ENCODE measurements around the gene AGFG1.
"Not testable (repeated sequence)": the region's sequence is repeated elsewhere in the genome, so short reads cannot be mapped to it uniquely, and the experiment has no call there.

Gene AGFG1

DNA sequence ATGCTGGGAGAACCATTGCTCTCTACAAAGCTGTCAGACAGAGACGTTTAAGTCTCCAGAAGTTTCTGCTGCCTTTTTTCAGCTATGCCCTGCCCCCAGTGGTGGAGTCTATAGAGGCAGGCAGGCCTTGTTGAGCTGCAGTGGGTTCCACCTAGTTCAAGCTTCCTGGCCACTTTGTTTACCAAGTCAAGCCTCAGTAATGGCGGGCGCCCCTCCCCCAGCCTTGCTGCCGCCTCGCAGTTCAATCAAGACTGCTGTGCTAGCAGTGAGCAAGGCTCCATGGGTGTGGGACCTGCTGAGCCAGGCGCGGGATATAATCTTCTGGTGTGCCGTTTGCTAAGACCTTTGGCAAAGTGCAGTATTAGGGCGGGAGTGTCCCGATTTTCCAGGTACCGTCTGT, 74.0 kb downstream of the AGFG1 start:
- DNase-seq = no peak

GRCh38 chr2:227551836-227552235, 79.9 kb downstream of the AGFG1 start:
- no peak for DNase-seq

DNA sequence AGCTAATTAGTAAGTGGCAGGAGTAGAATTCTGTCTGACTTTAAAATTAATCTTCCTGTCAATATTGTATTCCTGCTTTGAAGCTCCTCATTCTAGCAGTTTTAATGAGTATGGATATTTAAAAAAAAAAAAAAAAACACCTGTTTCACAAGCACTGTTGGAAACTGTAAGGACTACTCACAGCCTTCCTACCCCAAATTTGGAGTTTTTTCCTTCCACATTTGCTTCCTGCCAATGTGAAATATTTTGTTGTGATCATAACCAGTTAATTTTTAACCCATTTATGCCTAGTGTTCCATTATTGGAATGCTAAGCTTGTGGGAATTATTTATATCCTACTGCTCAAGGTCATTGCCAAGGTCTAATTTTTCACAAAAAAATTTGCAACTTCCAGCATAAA, 90.6 kb downstream of the AGFG1 start:
- DNase-seq = no peak

GRCh38 chr2:227565080-227565479, 93.1 kb downstream of the AGFG1 start:
- DNase-seq = no peak

GRCh38 chr2:227566012-227566411, 94.1 kb downstream of the AGFG1 start:
- DNase-seq = no peak

DNA sequence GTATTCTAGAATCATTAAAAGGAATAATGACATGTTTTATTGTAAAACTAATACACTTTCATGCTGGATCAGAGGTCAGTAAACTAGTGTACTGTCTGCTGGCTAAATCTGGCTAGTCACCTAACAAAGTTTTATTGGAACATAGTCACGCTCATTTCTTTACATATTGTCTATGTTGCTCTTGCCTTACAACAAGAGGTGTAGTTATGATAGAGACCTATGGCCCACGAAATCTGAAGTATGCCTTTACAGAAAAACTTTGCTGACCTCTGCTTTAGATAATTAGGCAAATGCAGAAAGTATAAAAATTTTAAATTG, 96.9 kb downstream of the AGFG1 start:
- no peak for DNase-seq

DNA sequence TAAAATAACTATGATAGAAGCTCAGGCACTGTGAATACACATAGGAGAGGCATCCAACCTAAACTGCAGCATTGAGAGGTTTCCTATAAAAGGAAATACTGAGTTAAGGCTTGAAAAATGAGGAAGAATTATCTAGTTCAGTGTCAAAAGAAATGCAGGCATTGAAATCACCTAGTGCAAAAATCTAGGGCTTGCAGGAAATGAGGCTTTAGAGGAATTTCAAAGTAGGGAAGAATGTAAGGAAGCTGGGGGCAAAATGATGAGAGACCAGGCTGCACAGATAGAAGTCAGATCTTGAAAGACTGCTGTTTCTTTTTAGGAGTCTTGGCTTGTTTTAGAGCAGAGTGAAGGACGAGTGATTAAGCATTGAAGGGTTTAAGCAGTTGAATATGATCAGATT, 98.7 kb downstream of the AGFG1 start:
- DNase-seq = no peak

GRCh38 chr2:227576110-227576509, 104.2 kb downstream of the AGFG1 start:
- no peak for DNase-seq

DNA sequence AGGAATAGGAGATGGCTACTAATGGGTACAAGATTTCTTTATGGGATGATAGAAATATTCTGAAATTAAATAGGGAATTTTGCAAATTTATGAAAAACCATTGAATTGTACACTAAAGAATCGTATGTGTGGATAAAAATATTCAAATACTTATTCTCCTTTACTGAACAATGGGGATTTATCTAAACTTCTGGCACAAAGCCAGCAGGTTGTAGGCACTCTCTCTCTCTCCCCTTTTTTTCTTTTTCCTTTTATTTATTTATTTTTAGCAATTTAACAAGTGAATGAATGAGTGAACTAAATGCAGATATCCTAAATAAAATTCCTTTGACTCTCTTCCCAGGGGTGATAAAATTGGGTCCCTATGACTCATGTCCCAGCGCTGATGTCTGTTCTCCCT, 104.9 kb downstream of the AGFG1 start:
- no peak for DNase-seq

- DNase-seq = no peak
These were observed 105.6 kb downstream of the AGFG1 start for GRCh38 chr2:227577555-227577954.

DNA sequence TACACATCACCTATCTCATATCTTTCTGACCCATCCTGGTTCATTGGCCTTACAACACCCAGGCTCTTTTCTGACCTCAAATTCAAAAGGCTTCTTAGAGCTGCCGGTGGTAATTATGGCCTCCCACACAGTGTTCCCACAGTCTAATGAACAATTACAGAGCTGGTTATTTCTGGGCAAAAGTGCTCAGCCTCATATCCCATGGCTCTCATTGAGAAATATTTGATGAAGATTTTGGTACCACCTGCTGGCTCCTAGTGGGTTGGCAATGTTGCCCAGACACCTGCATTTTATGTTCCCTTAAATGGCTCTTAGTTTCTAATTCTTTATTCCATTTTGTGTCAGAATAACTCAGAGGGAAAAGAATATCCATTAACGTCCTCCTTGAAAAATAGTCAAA, 106.7 kb downstream of the AGFG1 start:
- DNase-seq = no peak

DNA sequence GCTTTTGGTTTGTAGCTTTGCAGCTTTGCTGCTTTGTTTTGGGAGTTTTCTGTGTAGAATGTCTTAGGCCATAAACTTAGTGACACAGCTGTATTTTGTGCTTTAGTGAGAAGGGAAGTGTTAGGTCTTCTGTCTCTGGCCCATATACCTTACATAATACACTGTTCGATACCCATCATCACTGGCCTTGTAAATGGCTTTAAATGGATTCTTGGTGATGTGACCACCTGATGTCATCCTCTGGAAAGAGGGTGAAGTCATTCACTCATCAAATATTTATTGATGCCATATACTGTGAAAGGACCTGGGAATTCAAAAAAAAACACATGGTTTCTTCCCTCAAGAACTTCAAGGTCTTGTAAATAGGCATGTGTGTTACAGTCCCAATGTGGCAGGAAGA, 107.8 kb downstream of the AGFG1 start:
- no peak for DNase-seq

DNA sequence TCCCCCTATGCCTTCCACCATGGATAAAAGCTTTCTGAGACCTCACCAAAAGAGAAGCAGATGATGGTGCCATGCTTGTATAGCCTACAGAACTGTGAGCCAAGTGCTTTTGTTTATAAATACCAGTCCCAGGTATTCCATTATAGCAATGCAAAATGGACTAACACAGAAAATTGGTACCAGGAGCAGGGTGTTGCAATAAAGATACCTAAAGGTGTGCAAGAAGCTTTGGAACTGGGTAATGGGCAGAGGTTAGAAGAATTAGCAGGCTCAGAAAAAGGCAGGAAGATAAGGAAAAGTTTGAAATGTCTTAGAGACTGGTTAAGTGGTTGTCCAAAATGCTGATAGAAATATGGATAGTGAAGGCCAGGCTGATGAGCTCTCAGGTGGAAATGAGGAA, 110.4 kb downstream of the AGFG1 start:
- DNase-seq = no peak

GRCh38 chr2:227592694-227593387, 120.9 kb downstream of the AGFG1 start:
- no peak for DNase-seq

GRCh38 chr2:227595797-227596196, 123.8 kb downstream of the AGFG1 start:
- no peak for DNase-seq

- no peak for DNase-seq
These were observed 125.1 kb downstream of the AGFG1 start for GRCh38 chr2:227597036-227597435.

DNA sequence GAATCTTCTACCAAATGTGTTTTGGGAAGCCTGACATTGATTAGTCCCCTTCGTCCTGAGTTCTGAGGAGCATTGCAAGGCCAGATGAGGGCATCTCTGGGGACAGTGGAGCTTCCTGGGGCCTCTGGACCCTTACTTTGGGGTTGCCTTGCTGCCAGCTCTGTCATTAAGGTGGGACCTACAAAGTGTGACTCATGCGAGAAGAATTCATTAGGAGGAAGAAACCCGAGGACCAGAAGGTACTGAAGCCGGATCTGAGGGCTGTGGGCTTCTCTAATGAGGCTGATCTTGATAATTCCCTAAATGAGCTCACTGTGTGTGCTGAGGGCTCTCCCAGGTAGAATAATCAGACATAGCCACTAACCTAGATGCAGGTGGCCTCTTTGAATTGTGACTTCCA, 126.0 kb downstream of the AGFG1 start:
- no peak for DNase-seq

- not testable (repeated sequence) for DNase-seq
These were observed 127.0 kb downstream of the AGFG1 start, which contains the start of gene SCYGR2 for GRCh38 chr2:227598835-227599503. Gene SCYGR2, plus strand, starts transcription at chr2:227598893. Its CDS starts 0 bp downstream, at chr2:227598893.

GRCh38 chr2:227602358-227602757, 130.4 kb downstream of the AGFG1 start:
- DNase-seq = no peak

- DNase-seq = no peak
These were observed 134.5 kb downstream of the AGFG1 start for GRCh38 chr2:227606476-227606875.

DNA sequence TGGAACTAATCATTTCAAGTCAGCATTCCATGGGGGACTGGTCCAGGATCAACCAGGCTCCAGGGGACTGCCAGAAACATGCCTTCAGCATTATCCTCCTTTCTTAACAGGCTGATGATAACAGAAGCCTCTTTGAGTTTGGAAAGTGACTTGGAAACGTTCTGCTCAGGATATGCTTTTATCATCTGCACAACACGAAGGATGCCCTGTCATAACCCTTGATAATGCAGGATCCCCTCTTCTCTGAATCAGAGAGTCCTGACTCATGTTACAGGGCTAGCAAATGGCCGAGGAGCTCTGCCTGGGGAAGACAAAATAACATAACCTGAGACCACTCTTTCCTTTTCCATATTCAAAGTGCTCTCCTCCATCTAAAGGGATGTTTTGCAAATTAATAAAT, 136.0 kb downstream of the AGFG1 start:
- no peak for DNase-seq

DNA sequence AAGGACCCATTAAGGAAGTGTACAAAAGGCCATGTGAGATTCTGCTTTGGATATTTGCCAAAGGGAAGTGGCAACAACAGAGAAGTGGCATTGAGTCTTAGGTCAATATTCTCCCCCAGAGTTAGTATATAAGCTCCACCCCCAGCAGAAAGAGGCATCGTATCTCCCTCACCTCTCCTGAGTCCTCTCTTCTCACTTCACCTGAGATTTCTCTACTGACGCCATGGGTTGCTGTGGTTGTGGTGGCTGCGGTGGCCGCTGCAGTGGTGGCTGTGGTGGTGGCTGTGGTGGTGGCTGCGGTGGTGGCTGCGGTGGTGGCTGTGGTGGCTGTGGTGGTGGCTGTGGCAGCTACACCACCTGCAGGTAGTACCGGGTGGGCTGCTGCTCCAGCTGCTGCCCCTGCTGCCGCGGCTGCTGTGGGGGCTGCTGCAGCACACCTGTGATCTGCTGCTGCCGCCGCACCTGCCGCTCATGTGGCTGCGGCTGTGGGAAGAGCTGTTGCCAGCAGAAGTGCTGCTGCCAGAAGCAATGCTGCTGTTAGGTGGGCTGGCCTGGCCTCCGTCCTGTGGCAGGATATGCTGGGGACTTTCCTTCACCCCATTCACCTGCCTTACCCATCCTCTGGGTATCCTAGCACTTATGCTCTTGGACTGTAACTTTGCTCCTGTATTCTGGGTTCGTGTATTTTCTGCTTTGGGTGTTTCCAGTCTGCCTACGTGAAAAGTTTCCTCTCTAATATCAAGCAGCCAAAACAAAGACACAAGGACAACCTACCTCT, 136.8 kb downstream of the AGFG1 start:
- peak; percentile 75 for DNase-seq

- no peak for DNase-seq
These were observed 138.2 kb downstream of the AGFG1 start for GRCh38 chr2:227610123-227610522.

Measured in OCI-M1 (cell line).